ENCODE results near the gene PLEKHO1. TPM values are rescaled to one million over a fixed set of nuclear protein-coding genes. Genes with fewer than 3 reads are reported as not detected.

The PLEKHO1 gene
- total RNA-seq, 1 donor from 2014 or later, result 82.0 TPM

DNA sequence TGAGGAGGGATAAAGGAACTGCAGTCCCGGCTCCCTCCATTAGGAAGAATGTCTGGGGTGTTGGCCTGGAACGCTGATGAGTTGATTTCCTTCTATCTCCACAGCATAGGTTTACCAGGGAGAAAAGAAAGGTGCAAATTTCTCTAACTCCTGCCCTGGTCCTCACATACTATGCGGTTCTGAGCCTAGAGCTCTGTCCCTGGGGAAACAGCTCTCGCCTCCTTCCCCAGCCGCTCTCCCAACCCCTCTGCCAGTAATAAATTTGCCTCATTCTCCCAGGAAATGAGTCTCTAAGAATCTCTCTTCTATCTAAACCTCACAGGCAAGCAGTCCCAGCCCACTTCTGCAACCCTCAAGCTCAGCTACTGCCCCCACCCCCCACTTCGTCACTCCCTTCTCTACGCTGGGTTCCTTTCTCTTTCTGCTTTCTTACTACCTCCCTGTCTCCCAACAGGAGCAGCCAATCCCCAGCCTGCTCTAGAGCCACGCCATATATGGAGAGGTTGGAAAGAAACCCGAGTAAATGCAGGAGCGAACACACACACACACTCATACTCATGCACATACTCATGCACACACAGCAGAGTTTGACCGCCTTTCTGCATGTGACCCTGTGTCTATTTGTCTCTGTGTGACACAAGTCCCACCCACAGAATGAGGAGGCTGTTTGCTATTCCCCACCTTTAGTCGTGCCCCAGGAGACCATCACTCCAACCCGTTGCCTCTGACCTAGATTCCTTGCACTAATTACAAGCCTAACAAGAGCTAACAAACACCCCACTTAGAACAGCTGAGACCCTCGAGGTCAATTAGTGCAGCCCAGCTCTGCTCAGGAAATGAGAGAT is 13.4 kb downstream of the PLEKHO1 start:
- H3K36me3 ChIP-seq (ENCODE audit: control insufficient read depth, insufficient read depth, low read length), result peaks cover 2% of the 10 kb centered on the region
- peak; percentile 99 for DNase-seq (ENCODE audit: low read depth)
- H3K4me3 ChIP-seq (ENCODE audit: low read depth, low read length), result peak overlapping the region; percentile 6
- TF ChIP-seq, protein P1, sequence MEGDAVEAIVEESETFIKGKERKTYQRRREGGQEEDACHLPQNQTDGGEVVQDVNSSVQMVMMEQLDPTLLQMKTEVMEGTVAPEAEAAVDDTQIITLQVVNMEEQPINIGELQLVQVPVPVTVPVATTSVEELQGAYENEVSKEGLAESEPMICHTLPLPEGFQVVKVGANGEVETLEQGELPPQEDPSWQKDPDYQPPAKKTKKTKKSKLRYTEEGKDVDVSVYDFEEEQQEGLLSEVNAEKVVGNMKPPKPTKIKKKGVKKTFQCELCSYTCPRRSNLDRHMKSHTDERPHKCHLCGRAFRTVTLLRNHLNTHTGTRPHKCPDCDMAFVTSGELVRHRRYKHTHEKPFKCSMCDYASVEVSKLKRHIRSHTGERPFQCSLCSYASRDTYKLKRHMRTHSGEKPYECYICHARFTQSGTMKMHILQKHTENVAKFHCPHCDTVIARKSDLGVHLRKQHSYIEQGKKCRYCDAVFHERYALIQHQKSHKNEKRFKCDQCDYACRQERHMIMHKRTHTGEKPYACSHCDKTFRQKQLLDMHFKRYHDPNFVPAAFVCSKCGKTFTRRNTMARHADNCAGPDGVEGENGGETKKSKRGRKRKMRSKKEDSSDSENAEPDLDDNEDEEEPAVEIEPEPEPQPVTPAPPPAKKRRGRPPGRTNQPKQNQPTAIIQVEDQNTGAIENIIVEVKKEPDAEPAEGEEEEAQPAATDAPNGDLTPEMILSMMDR (IDR thresholded peaks at IDR 0.05; ENCODE audit: insufficient read depth, low read length, poor library complexity, severe bottlenecking), result no peak
- H3K27me3 ChIP-seq (ENCODE audit: control insufficient read depth, insufficient read depth, low read length), result no peaks in the 10 kb centered on the region

DNA sequence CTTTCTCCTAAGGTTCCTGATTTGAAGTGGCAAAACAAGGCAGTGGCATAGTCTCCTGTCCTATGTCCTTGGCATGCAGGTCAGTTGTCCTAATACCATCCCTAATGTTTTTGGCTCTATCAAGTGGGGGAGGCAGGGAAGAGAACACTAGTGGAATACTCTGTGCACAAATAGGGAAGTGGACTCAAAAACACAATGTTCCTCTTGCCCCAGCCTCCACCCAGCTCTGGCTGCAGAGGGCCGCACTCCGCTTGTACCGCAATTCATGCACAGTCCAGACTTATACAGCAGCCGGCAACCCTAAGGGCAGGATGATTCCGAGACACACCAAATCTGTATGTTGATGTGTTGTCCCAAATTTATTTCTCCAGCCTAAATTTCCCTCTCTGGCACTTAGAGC is 14.5 kb downstream of the PLEKHO1 start:
- DNase-seq (ENCODE audit: low read depth), result no peak
- peaks cover 2% of the 10 kb centered on the region for H3K36me3 ChIP-seq (ENCODE audit: control insufficient read depth, insufficient read depth, low read length)
- no peak overlapping the region for H3K4me3 ChIP-seq (ENCODE audit: low read depth, low read length)
- TF ChIP-seq, protein P1 (IDR thresholded peaks at IDR 0.05; ENCODE audit: insufficient read depth, low read length, poor library complexity, severe bottlenecking), result no peak
- H3K27me3 ChIP-seq (ENCODE audit: control insufficient read depth, insufficient read depth, low read length), result no peaks in the 10 kb centered on the region

DNA sequence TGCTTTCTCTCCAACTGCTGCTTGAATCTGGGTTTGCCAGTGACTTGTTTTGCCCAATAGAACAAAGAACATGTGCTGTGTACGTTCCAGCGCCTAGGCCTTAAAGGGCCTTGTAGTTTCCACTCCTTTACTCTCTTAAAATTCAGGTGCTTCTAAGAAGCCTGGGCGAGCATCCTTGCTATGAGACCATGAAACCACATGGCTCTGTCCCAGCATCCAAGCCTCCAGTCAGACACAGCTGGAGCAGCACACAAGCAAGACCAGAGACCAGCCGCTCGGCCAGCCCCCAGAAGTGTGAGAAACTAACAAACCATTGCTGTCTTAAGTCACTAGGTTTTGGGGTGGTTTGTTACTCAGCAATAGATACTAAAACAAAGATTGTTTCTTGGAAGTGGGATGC is 15.1 kb downstream of the PLEKHO1 start:
- H3K36me3 ChIP-seq (ENCODE audit: control insufficient read depth, insufficient read depth, low read length), result peaks cover 1% of the 10 kb centered on the region
- no peaks in the 10 kb centered on the region for H3K27me3 ChIP-seq (ENCODE audit: control insufficient read depth, insufficient read depth, low read length)
- H3K4me3 ChIP-seq (ENCODE audit: low read depth, low read length), result no peak overlapping the region
- TF ChIP-seq, protein P1 (IDR thresholded peaks at IDR 0.05; ENCODE audit: insufficient read depth, low read length, poor library complexity, severe bottlenecking), result no peak
- DNase-seq (ENCODE audit: low read depth), result no peak

DNA sequence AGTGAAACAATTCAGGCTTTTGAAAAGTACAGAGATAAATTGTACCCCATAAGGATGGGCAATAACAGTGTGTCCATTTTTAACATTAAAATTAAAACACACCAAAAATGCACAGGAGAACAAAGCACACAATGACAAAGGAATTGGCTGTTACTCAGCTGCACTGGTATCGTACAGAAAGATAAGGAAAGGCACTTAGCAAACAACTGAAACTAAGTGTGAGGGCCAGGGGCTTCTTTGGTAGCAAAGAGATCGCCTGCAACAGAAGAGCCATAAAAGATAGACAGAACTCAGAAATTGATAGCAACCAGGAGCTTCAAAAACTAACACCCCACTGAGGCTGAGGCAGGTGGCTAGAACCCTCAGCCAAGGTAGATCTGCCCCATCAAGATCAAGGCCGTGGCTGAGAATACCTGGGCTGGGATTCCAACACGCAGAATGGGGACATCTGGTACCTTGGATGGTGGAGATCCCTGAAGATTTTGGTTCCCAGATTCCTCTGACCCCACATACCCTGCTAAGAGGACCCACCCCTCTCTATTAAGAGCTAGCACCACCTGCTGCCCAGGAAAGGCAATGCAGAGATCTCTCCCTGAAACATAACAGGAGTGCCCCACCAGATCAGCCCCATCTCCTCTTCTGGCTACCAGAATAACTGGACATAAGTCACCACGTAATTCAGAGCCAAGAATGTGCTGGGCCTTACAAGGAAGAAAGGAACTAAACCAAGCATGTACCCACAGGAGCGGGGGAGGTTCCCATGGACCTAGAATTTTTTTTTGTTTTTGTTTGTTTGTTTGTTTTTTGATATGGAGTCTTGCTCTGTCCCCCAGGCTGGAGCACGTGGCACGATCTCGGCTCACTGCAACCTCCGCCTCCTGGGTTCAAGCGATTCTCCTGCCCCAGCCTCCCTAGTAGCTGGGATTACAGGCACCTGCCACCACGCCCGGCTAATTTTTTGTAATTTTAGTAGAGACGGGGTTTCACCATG is 16.2 kb downstream of the PLEKHO1 start:
- Histone ChIP-seq H3K4me3 (ENCODE audit: low read depth, low read length) (no peak overlapping the region), H3K27me3 (ENCODE audit: control insufficient read depth, insufficient read depth, low read length) (no peaks in the 10 kb centered on the region), H3K36me3 (ENCODE audit: control insufficient read depth, insufficient read depth, low read length) (no peaks in the 10 kb centered on the region)
- TF ChIP-seq, protein P1 (IDR thresholded peaks at IDR 0.05; ENCODE audit: insufficient read depth, low read length, poor library complexity, severe bottlenecking), result peak; percentile 77
- DNase-seq (ENCODE audit: low read depth), result no peak

DNA sequence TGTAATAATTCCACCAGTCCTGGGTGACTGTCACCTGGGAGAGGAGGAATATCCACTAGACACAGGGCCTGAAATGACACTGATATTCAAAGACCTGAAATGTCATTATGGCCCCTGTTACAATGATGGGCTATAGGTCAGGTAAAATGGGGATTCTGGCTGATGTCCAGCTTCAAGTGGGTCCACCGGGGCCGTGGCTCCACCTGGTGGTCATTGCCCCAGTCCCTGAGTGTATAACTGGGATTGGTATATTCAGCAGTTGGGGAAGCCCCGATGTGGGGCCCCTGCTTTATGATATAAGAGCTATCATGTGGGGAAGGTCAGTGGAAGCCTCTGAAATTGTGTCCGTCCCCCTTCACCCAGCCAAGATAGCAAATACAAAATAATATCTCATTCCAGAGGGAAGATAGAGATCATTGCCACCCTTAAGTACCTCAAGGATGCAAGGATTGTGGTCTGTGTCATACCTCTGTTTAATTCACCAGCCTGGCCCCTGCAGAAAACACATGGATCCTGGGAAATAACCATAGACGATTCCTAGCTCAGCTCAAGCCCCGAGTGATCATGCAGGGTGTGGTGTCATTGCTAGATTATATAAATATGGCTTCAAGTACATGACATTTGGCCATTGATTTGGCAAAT is 19.4 kb downstream of the PLEKHO1 start:
- Histone ChIP-seq H3K4me3 (ENCODE audit: low read depth, low read length) (no peak overlapping the region), H3K27me3 (ENCODE audit: control insufficient read depth, insufficient read depth, low read length) (no peaks in the 10 kb centered on the region), H3K36me3 (ENCODE audit: control insufficient read depth, insufficient read depth, low read length) (no peaks in the 10 kb centered on the region)
- no peak for DNase-seq (ENCODE audit: low read depth)
- TF ChIP-seq, protein P1 (IDR thresholded peaks at IDR 0.05; ENCODE audit: insufficient read depth, low read length, poor library complexity, severe bottlenecking), result peak; percentile 87
